Activated T-cell treated with anti-CD3 and anti-CD28 coated beads, Interleukin-2, amount 50 U/mL, for 72 hours (primary cell): ENCODE data around the gene RAB9B. TPM values are rescaled to one million over a fixed set of nuclear protein-coding genes. Genes with fewer than 3 reads are reported as not detected.
"Not testable (repeated sequence)": the region's sequence is repeated elsewhere in the genome, so short reads cannot be mapped to it uniquely, and the experiment has no call there.

ENCODE experiments used
- ATAC-seq, 2 donors: fragments of 150-1000 bp; cut with Tn5 transposase; replicated peaks in 1 of 2; 2 replicates each; pipeline ENCODE4 v1.10.0; 2021; ENCODE audit warnings: moderate library complexity in 2 of 2, mild to moderate bottlenecking in 1 of 2
- DNase-seq, 2 donors: peaks; one replicate each; pipeline ENCODE4 v3.0.0; 2021 to 2022; ENCODE audit warnings: mixed read lengths in 1 of 2
- H3K27ac Mint-ChIP-seq: one replicate; pipeline ENCODE4 v1.8.0; 2022; ENCODE audit warnings: mild to moderate bottlenecking, moderate library complexity, mixed read lengths
- H3K27me3 Mint-ChIP-seq: one replicate; pipeline ENCODE4 v1.8.0; 2022; ENCODE audit warnings: low read depth, mixed read lengths
- H3K36me3 Mint-ChIP-seq, 2 donors: one replicate each; pipeline ENCODE4 v1.8.0; 2022; ENCODE audit warnings: mixed read lengths in 2 of 2, mild to moderate bottlenecking in 1 of 2; ENCODE audit not compliant: insufficient read depth in 2 of 2
- H3K4me1 Mint-ChIP-seq: one replicate; pipeline ENCODE4 v1.8.0; 2022; ENCODE audit warnings: low read depth, mixed read lengths
- H3K4me3 Mint-ChIP-seq, 2 donors: one replicate each; pipeline ENCODE4 v1.8.0; 2022; ENCODE audit warnings: mild to moderate bottlenecking in 2 of 2, mixed read lengths in 2 of 2, moderate library complexity in 2 of 2
- H3K9me3 Mint-ChIP-seq, 2 donors: one replicate each; pipeline ENCODE4 v1.8.0; 2022; ENCODE audit warnings: mixed read lengths in 2 of 2
- total RNA-seq, 2 donors: library from RNA; stranded (reverse); gene quantifications; one replicate each; pipeline ENCODE4 v1.2.3, GENCODE V29; 2022

Gene RAB9B
- total RNA-seq, 2 donors from 2014 or later = 0.88 to 0.96 TPM

DNA sequence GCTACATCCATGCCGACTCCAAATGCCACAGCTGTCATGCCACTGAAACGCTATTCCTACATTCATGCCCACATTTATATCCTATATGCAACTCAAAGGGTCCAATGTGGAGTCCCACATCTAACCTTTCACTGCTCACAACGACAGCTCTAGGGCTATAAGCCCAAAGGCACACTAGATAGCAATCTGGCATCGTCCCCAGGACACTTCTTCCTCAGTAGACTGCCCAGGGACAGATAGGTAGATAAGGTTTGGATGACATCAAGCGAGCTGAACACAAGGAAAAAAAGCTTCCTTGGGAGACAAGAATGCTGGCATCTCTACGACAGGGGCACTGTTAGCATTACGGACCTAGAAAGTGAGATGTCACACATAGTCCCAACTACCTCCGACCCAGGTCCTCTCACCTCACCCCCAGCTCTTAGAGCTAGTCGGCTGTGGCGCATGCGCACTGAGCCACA lies 685 bp downstream of the RAB9B start:
- Mint-ChIP-seq H3K27me3 (peaks cover 50% of the 10 kb centered on the region), H3K9me3 (no peaks in the 10 kb centered on the region), H3K4me3 (peak overlapping the region; percentile 78 to 85), H3K4me1 (peaks cover 5% of the 10 kb centered on the region), H3K27ac (peak overlapping the region; percentile 50), H3K36me3 (peaks cover 0 to 1% of the 10 kb centered on the region in 2 donors)
- no peak for ATAC-seq
- no peak for DNase-seq

DNA sequence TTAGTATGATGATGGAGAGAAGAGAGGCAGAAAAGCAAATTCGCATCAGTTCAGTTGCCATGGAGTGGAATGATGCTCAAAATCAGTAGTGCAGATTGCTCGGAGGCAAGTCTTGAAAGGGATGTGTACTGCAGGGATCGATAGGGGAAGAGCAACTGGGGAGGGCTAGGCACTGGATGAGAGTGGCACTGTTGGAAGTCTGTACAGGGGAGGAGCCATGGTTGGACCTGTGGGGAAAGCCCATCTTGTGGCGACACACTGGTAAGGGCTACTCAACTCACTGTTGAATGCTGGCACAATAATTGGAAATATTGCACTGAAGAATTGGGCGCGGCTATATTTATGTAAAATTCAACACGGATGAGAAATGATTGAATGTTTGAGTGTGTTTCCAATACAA lies 1.2 kb downstream of the RAB9B start:
- peaks cover 5% of the 10 kb centered on the region for H3K4me1 Mint-ChIP-seq
- no peak for ATAC-seq

DNA sequence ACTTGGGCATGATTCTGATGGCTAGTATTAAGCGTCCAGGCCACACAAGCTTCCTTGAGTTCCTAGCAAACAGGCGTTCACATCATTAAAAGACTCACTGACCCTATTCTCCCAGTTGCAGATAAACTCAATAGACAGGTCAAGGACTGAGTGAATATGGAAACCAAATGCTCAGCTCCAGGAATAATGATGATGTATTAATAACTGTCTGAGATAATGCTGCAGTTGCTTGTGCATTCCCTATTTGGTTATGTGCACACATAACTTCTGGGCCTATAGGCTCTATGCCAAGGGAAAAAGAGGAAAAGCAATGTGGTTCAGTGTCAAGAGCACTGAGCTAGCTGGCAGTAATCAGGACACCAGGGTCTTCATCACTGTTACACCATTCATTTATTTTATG lies 3.5 kb downstream of the RAB9B start:
- no peak overlapping the region for H3K4me3 Mint-ChIP-seq
- no peak overlapping the region for H3K27ac Mint-ChIP-seq
- ATAC-seq (no peak), DNase-seq (no peak)
- no peaks in the 10 kb centered on the region for H3K9me3 Mint-ChIP-seq
- peaks cover 39% of the 10 kb centered on the region for H3K27me3 Mint-ChIP-seq
- H3K4me1 Mint-ChIP-seq = peaks cover 9% of the 10 kb centered on the region
- H3K36me3 Mint-ChIP-seq = peaks cover 0 to 1% of the 10 kb centered on the region in 2 donors

More for the DNA sequence above, 1.2 kb downstream of the RAB9B start:
- peaks cover 0 to 1% of the 10 kb centered on the region in 2 donors for H3K36me3 Mint-ChIP-seq
- DNase-seq = no peak
- H3K27ac Mint-ChIP-seq = no peak overlapping the region
- no peak overlapping the region for H3K4me3 Mint-ChIP-seq
- H3K27me3 Mint-ChIP-seq = peaks cover 50% of the 10 kb centered on the region
- no peaks in the 10 kb centered on the region for H3K9me3 Mint-ChIP-seq

DNA sequence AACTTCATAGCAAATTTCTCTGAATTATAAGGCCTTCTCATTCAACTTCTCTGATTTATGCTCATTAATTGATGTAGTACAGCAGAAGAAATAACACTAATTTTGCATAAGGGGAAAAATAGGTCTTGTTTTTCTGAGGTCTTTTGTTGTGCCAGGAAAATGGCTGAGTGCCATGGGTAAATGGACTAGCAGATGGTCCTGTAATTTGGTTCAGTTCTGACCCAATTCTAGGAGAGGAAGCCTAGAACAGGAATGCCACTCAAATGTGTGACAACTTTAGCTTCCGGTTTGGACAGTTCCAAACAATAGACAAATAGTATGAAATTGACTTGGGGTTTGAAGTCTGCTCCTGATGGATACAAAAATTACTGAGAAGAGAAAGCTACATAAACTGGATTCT lies 6.2 kb downstream of the RAB9B start:
- Mint-ChIP-seq H3K4me3 (no peak overlapping the region), H3K4me1 (peaks cover 4% of the 10 kb centered on the region), H3K36me3 (no peaks in the 10 kb centered on the region), H3K27ac (no peak overlapping the region), H3K9me3 (no peaks in the 10 kb centered on the region), H3K27me3 (peaks cover 16% of the 10 kb centered on the region)
- no peak for DNase-seq
- ATAC-seq = no peak

DNA sequence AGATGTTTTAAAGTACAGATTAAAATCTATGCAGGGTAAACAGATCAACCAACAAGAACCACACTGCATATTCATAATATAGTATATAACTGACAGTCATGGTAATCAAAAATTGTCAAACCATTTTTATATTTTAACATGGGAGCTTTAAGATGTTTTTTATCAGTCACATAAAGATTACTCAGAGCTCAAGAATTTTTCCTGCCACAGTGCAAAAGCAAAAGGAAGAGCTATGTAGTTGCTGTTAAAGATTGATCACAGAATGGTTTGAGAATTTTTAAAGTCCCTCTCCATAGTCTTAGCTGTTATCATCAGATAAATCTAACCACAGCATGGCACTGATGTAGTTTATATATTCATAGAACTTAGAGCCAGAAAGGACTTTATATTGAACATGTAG lies 8.5 kb downstream of the RAB9B start:
- DNase-seq = no peak
- peaks cover 7% of the 10 kb centered on the region for H3K27me3 Mint-ChIP-seq
- ATAC-seq = no peak
- no peak overlapping the region for H3K4me3 Mint-ChIP-seq
- H3K36me3 Mint-ChIP-seq = no peaks in the 10 kb centered on the region
- no peaks in the 10 kb centered on the region for H3K9me3 Mint-ChIP-seq
- no peak overlapping the region for H3K27ac Mint-ChIP-seq
- H3K4me1 Mint-ChIP-seq = peaks cover 4% of the 10 kb centered on the region

DNA sequence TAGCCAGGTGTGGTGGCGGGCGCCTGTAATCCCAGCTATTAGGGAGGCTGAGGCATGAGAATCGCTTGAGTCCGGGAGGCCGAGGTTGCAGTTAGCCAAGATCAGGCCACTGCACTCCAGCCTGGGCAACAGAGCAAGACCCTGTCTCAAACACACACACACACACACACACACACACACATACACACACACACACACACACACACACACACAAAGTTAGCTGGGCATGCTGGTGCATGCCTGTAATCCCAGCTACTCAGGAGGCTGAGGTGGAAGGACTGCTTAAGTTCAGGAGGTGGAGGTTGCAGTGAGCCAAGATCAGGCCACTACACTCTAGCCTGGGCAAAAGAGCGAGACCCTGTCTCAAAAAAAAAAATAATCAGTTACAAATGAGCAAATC lies 11.3 kb downstream of the RAB9B start:
- not testable (repeated sequence) for DNase-seq, H3K4me3 Mint-ChIP-seq, H3K9me3 Mint-ChIP-seq, H3K36me3 Mint-ChIP-seq, H3K27ac Mint-ChIP-seq, ATAC-seq, H3K4me1 Mint-ChIP-seq
- H3K27me3 Mint-ChIP-seq = peaks cover 18% of the 10 kb centered on the region

DNA sequence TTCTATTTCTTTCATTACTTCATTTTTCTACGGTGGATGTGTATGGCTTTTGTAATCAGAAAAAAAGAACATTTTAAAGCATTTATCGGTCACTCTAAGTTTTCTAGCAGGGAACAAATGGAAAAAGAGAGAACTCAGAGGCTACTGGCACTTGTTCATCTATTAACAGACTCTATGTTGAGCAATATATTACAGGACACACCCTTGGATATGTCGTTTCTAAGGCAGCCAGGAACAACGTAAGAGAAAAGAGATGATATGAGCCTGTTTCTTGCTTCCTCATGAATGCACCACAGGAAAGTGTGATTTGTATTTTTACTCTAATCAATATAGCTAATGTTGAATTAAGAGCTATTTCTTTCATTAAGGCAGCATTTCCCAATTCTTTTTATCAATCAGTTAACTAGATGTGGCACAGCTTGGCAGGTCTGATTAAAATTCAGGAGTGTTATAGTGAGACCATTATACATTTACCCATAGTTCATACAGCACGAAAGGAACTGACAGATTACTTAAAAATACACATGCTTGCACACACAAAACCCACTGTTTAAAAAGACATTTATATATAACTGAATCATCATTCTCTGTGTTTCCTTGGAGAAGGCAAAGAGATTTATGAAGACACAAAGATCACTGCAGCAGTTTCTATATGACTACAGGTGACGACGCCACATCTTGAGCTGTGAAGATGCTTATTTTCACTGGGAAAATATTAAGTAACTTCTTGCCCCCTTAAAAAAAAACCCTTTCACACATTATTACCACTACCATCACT lies 13.0 kb downstream of the RAB9B start:
- Mint-ChIP-seq H3K36me3 (no peaks in the 10 kb centered on the region), H3K4me3 (no peak overlapping the region), H3K27me3 (peaks cover 29% of the 10 kb centered on the region), H3K27ac (no peak overlapping the region), H3K4me1 (no peaks in the 10 kb centered on the region), H3K9me3 (no peaks in the 10 kb centered on the region)
- ATAC-seq (no peak), DNase-seq (no peak)

DNA sequence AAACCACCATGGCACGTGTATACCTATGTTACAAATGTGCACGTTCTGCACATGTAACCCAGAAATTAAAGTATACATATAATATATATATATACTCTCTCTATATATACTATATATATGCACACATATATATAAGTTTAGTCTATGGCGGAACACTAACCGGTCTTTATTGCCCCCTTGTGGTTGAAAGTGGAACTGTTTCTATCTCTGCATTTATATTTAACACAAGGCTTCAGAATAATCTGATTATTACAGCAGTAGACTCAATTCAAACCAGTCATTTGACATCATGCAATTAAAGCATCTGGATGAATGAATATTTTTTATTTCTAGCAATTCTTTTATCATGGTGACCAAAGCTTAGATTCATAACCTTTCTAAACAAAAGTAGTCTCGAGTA lies 14.6 kb downstream of the RAB9B start:
- H3K36me3 Mint-ChIP-seq = no peaks in the 10 kb centered on the region
- DNase-seq = peak; percentile 3 to 41
- H3K27ac Mint-ChIP-seq = no peak overlapping the region
- H3K4me1 Mint-ChIP-seq = no peaks in the 10 kb centered on the region
- no peaks in the 10 kb centered on the region for H3K9me3 Mint-ChIP-seq
- peaks cover 40% of the 10 kb centered on the region for H3K27me3 Mint-ChIP-seq
- no peak overlapping the region for H3K4me3 Mint-ChIP-seq
- ATAC-seq = peak; percentile 41 to 52

DNA sequence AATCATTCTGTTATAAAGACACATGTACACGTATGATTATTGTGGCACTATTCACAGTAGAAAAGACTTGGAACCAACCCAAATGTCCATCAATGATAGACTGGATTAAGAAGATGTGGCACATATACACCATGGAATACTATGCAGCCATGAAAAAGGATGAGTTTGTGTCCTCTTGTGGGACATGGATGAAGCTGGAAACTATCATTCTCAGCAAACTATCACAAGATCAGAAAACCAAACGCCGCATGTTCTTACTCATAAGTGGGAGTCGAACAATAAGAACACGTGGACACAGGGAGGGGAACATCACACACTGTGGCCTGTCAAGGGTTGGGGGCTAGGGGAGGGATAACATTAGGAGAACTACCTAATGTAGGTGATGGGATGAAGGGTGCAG lies 15.0 kb downstream of the RAB9B start:
- not testable (repeated sequence) for H3K4me3 Mint-ChIP-seq, H3K36me3 Mint-ChIP-seq, ATAC-seq, H3K27ac Mint-ChIP-seq, H3K9me3 Mint-ChIP-seq, H3K4me1 Mint-ChIP-seq, DNase-seq
- peaks cover 40% of the 10 kb centered on the region for H3K27me3 Mint-ChIP-seq

DNA sequence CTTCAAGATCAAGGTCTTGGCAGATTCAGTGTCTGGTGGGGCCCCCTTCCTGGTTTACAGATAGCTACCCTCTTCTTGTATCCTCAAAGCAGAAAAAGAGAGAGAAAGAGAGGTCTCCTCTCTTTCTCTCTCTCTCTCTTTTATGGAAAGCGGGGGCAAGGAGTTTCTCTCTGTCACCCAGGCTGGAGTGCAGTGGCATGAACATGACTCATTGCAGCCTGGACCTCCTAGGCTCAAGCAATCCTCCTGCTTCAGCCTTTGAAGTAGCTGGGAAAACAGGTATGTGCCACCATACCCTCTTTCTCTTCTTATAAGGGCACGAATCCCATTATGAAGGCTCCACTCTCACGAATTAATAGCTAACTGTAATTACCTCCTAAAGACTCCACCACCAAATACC lies 20.2 kb downstream of the RAB9B start:
- H3K27ac Mint-ChIP-seq = no peak overlapping the region
- peaks cover 48% of the 10 kb centered on the region for H3K27me3 Mint-ChIP-seq
- H3K36me3 Mint-ChIP-seq = no peaks in the 10 kb centered on the region
- ATAC-seq (no peak), DNase-seq (no peak)
- H3K4me1 Mint-ChIP-seq = peaks cover 9% of the 10 kb centered on the region
- no peak overlapping the region for H3K4me3 Mint-ChIP-seq
- H3K9me3 Mint-ChIP-seq = no peaks in the 10 kb centered on the region

DNA sequence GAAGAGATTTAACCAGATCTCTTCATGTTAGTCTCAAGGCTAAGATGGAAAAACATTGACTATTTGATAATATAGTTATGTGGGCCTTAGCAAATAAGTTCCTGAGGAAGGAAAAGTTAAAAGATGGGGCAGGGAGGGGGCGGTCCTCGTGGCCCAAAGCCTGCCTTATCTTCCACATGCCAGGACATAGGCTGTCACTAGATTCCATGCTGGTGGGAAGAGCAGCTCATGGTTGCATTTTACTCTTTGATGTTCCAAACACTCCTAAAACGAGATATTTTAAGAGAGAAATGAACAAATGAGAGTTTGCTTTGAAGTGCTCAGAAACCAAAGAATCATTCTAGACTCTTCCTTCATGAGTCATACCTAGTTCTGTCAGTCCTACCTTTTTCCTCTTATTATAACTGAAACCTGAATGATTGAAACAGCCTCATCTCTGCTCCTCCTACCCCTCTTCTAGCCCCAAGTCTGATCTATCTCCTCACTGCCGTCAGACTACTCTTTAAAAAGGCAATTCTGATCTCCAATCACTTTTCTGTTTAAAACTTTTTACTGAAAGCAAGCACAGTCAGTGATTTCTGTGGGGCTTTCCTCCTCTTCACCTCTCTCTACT lies 25.1 kb downstream of the RAB9B start:
- Mint-ChIP-seq H3K27ac (no peak overlapping the region), H3K36me3 (no peaks in the 10 kb centered on the region), H3K4me3 (no peak overlapping the region), H3K9me3 (no peaks in the 10 kb centered on the region), H3K27me3 (peaks cover 29% of the 10 kb centered on the region), H3K4me1 (peaks cover 18% of the 10 kb centered on the region)
- DNase-seq = no peak
- peak; percentile 90 to 93 for ATAC-seq

DNA sequence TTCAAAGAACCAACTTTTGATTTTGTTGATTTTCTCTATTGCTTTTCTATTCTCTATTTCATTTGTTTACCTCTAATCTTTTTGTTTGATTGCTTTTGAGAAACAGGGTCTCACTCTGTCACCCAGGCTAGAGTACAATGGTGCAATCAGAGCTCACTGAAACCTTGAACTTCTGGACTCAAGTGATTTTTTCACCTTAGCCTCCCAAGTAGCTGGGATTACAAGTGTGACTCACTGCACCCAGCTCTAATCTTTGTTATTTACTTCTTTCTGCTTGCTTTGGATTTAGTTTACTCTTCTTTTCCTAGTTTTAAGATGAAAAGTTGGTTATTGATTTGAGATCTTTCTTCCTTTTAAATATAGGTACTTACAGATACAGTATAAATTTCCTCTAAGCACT lies 26.2 kb downstream of the RAB9B start:
- Mint-ChIP-seq H3K27me3 (peaks cover 33% of the 10 kb centered on the region), H3K4me1 (peaks cover 23% of the 10 kb centered on the region), H3K27ac (no peak overlapping the region), H3K9me3 (no peaks in the 10 kb centered on the region), H3K36me3 (no peaks in the 10 kb centered on the region), H3K4me3 (no peak overlapping the region)
- no peak for DNase-seq
- ATAC-seq = no peak

DNA sequence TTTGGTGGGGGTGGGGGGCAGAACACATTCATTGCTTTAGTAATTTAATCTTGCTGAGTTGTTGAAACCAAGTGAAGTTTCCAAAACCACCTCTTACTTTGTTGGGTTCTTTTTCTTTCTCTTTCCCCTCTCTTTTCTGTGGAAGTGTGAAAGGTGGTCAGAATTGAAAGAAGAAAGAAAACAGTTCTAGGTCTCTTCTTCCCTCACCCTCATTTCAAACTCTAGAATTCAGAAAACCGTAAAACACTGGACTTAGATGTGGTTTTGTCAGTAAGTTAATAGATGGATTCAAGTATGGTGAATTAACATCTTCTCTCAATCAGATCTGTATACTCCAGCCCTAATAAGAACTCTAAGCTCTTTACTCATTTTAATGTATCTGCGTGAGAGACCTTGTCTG lies 31.7 kb downstream of the RAB9B start:
- ATAC-seq = peak in 1 of 2 donors; percentile 35
- peaks cover 23% of the 10 kb centered on the region for H3K27me3 Mint-ChIP-seq
- no peaks in the 10 kb centered on the region for H3K9me3 Mint-ChIP-seq
- H3K4me1 Mint-ChIP-seq = peaks cover 17% of the 10 kb centered on the region
- peak overlapping the region in 1 of 2 donors; percentile 11 for H3K4me3 Mint-ChIP-seq
- H3K27ac Mint-ChIP-seq = no peak overlapping the region
- DNase-seq = no peak
- H3K36me3 Mint-ChIP-seq = no peaks in the 10 kb centered on the region
